ENCODE data around the gene FAM83E. TPM values are rescaled to one million over a fixed set of nuclear protein-coding genes. Genes with fewer than 3 reads are reported as not detected.

Gene FAM83E
- polyA plus RNA-seq, 3 donors = not detected

DNA sequence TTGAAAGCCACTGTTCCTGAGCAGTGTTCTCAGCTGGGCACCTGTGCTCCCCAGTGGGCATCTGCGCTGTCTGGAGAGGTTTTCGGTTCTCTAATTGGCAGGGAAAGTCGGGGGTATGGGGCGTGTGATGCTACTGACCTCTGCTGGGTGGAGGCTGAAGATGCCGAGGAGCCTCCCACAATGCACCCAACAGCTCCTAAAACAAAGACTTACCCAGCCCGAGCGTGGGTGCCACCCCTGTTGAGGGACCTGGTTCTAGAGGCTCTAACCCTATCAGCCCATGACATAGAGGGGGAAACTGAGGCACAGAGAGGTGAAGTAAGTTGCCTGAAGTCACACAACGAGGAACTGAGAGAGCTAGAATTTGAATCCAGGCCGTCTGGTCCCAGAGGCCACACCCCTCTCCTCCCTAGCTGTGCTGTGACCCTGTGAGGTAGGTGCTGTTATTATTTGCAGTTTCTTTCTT, 6.0 kb downstream of the FAM83E start:
- Mint-ChIP-seq H3K4me1 (peaks cover 5% of the 10 kb centered on the region), H3K27me3 (ENCODE audit: low read depth in 3 of 3) (peaks cover 3 to 5% (median 4%) of the 10 kb centered on the region in 3 donors), H3K4me3 (peak overlapping the region; percentile 65 to 83), H3K36me3 (peaks cover 0 to under 1% of the 10 kb centered on the region in 2 donors), H3K9me3 (peaks cover 0 to under 1% (median 0%) of the 10 kb centered on the region in 7 donors), H3K27ac (peak overlapping the region in 2 of 7 donors; percentile 30 to 52)
- Histone ChIP-seq H3K36me3 (replicated peaks in 1 of 2; ENCODE audit: control insufficient read depth in 1 of 2, insufficient read depth in 2 of 2, low read length in 2 of 2) (no peaks in the 10 kb centered on the region), H4K20me1 (ENCODE audit: insufficient read depth, low read length) (no peaks in the 10 kb centered on the region), H3K4me2 (replicated peaks; ENCODE audit: extremely low read depth, low read length, poor library complexity, severe bottlenecking) (peak overlapping the region; percentile 53), H2AFZ (ENCODE audit: insufficient read depth, low read depth, low read length, poor library complexity, severe bottlenecking) (peak overlapping the region; percentile 70), H3K4me1 (ENCODE audit: control insufficient read depth in 1 of 2, insufficient read depth in 2 of 2, low read length in 2 of 2) (peaks cover 3 to 7% of the 10 kb centered on the region in 2 donors), H3K4me3 (replicated peaks in 1 of 3; ENCODE audit: low read depth in 2 of 3, low read length in 3 of 3) (peak overlapping the region in 1 of 3 experiments; percentile 48), H3K79me2 (ENCODE audit: insufficient read depth, low read length) (no peaks in the 10 kb centered on the region), H3K27ac (ENCODE audit: low read depth in 1 of 2, low read length in 2 of 2) (no peak overlapping the region), H3K27me3 (ENCODE audit: control insufficient read depth in 2 of 2, insufficient read depth in 2 of 2, low read length in 2 of 2) (no peaks in the 10 kb centered on the region), H3K9ac (ENCODE audit: insufficient read depth, low read length, poor library complexity, severe bottlenecking) (peak overlapping the region; percentile 21), H3K9me3 (replicated peaks in 1 of 2; ENCODE audit: control insufficient read depth in 1 of 2, insufficient read depth in 1 of 2, low read length in 2 of 2) (no peaks in the 10 kb centered on the region)
- TF ChIP-seq, protein P1, sequence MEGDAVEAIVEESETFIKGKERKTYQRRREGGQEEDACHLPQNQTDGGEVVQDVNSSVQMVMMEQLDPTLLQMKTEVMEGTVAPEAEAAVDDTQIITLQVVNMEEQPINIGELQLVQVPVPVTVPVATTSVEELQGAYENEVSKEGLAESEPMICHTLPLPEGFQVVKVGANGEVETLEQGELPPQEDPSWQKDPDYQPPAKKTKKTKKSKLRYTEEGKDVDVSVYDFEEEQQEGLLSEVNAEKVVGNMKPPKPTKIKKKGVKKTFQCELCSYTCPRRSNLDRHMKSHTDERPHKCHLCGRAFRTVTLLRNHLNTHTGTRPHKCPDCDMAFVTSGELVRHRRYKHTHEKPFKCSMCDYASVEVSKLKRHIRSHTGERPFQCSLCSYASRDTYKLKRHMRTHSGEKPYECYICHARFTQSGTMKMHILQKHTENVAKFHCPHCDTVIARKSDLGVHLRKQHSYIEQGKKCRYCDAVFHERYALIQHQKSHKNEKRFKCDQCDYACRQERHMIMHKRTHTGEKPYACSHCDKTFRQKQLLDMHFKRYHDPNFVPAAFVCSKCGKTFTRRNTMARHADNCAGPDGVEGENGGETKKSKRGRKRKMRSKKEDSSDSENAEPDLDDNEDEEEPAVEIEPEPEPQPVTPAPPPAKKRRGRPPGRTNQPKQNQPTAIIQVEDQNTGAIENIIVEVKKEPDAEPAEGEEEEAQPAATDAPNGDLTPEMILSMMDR (IDR thresholded peaks at IDR 0.05) = peak; percentile 70
- intact Hi-C loops (cut with micrococcal nuclease) = loop anchor here in 1 of 2 donors (2.0 kb wide), 1 partner anchor 120 kb away; no protein-coding TSS in a partner anchor
- no CpG with 5 or more reads among the region's 9 CpGs for WGBS (ENCODE audit: insufficient coverage)
- peak; percentile 47 to 72 (median 55) for DNase-seq

DNA sequence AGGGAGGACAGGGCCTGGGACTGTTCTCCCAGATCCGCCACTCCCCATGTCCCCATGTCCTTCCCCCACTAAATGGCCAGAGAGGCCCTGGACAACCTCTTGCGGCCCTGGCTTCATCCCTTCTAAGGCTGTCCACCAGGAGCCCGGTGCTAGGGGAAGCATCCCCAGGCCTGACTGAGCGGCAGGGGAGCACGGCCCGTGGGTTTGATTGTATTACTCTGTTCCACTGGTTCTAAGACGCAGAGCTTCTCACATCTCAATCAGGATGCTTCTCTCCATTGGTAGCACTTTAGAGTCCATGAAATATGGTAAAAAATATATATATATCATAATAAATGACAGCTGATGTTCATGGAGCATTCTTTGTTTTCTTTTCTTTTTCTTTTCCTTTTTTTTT, 7.5 kb downstream of the FAM83E start:
- Mint-ChIP-seq H3K9me3 (no peaks in the 10 kb centered on the region), H3K27ac (no peak overlapping the region), H3K27me3 (ENCODE audit: low read depth in 3 of 3) (peaks cover 3 to 4% (median 3%) of the 10 kb centered on the region in 3 donors), H3K4me1 (peaks cover 5% of the 10 kb centered on the region), H3K36me3 (no peaks in the 10 kb centered on the region), H3K4me3 (no peak overlapping the region)
- Histone ChIP-seq H3K27ac (ENCODE audit: low read depth in 1 of 2, low read length in 2 of 2) (no peak overlapping the region), H2AFZ (ENCODE audit: insufficient read depth, low read depth, low read length, poor library complexity, severe bottlenecking) (no peak overlapping the region), H3K27me3 (ENCODE audit: control insufficient read depth in 2 of 2, insufficient read depth in 2 of 2, low read length in 2 of 2) (no peaks in the 10 kb centered on the region), H4K20me1 (ENCODE audit: insufficient read depth, low read length) (no peaks in the 10 kb centered on the region), H3K9me3 (replicated peaks in 1 of 2; ENCODE audit: control insufficient read depth in 1 of 2, insufficient read depth in 1 of 2, low read length in 2 of 2) (no peaks in the 10 kb centered on the region), H3K4me3 (replicated peaks in 1 of 3; ENCODE audit: low read depth in 2 of 3, low read length in 3 of 3) (no peak overlapping the region), H3K36me3 (replicated peaks in 1 of 2; ENCODE audit: control insufficient read depth in 1 of 2, insufficient read depth in 2 of 2, low read length in 2 of 2) (no peaks in the 10 kb centered on the region), H3K9ac (ENCODE audit: insufficient read depth, low read length, poor library complexity, severe bottlenecking) (no peak overlapping the region), H3K4me1 (ENCODE audit: control insufficient read depth in 1 of 2, insufficient read depth in 2 of 2, low read length in 2 of 2) (peaks cover 3 to 7% of the 10 kb centered on the region in 2 donors), H3K4me2 (replicated peaks; ENCODE audit: extremely low read depth, low read length, poor library complexity, severe bottlenecking) (no peak overlapping the region), H3K79me2 (ENCODE audit: insufficient read depth, low read length) (no peaks in the 10 kb centered on the region)
- DNase-seq = no peak
- intact Hi-C loops (cut with micrococcal nuclease) = no loop called here
- 90% methylated on average over 5 of the region's 7 CpGs for WGBS (ENCODE audit: insufficient coverage)
- TF ChIP-seq, protein P1 (IDR thresholded peaks at IDR 0.05) = no peak
